Psoas muscle (tissue), 8 donors: Measurements from ENCODE around the gene SPATA19. TPM values are rescaled to one million over a fixed set of nuclear protein-coding genes. Genes with fewer than 3 reads are reported as not detected.
"Not testable (repeated sequence)": the region's sequence is repeated elsewhere in the genome, so short reads cannot be mapped to it uniquely, and the experiment has no call there.

ENCODE experiments used
- ATAC-seq, 4 donors: fragments of 200-7000 bp; cut with Tn5 transposase; one replicate each; pipeline ENCODE4 v1.9.1; 2020; ENCODE audit warnings: moderate library complexity in 3 of 4, mild to moderate bottlenecking in 2 of 4
- DNase-seq, 2 donors: peaks; one replicate each; pipeline ENCODE4 v3.0.0-alpha.2; 2020
- H3K27ac ChIP-seq: fragments of 200-600 bp; one replicate; pipeline ENCODE4 v1.8.0; 2022
- H3K27me3 ChIP-seq, 3 donors: fragments of 200-600 bp in 1 of 3; one replicate each; pipeline versions ENCODE4 v1.6.1 to v1.8.0; 2013 to 2022; ENCODE audit warnings: low read length in 2 of 3, mild to moderate bottlenecking in 2 of 3, moderate library complexity in 1 of 3; ENCODE audit not compliant: insufficient read depth in 3 of 3
- H3K36me3 ChIP-seq, 2 donors: fragments of 200-600 bp in 1 of 2; one replicate each; pipeline versions ENCODE4 v1.6.1 to v1.8.0; 2013 to 2022; ENCODE audit warnings: low read depth in 1 of 2, mild to moderate bottlenecking in 1 of 2, moderate library complexity in 1 of 2; ENCODE audit not compliant: insufficient read depth in 1 of 2
- H3K4me1 ChIP-seq: fragments of 200-600 bp; one replicate; pipeline ENCODE4 v1.8.0; 2022
- H3K4me3 ChIP-seq: fragments of 200-600 bp; one replicate; pipeline ENCODE4 v1.8.0; 2022; ENCODE audit warnings: mild to moderate bottlenecking
- H3K9me3 ChIP-seq: fragments of 200-600 bp; one replicate; pipeline ENCODE4 v1.8.0; 2022
- WGBS, 3 donors: extraction: QIAGEN DNeasy Blood & Tissue Kit; methylation state at CpG; one replicate each; pipeline versions ENCODE4 v1.1.6 to v1.1.7; 2013; 5-methylcytosine and 5-hydroxymethylcytosine counted together
- intact Hi-C, 2 donors: fragments of 100-400 bp; cut with DNase I; formaldehyde crosslinking; loops; one replicate each; pipeline versions ENCODE4 v1.11.0 to v1.14.2; 2022
- polyA plus RNA-seq, 3 donors: library from polyadenylated mRNA; stranded (reverse); fragments of 200-250 nt; gene quantifications; one replicate each; pipeline ENCODE4 v1.2.3, GENCODE V29; 2013
- total RNA-seq, 4 donors: library from RNA; stranded (reverse); fragmentation: NEBNext Ultra II Directional in 2 of 4; extraction: Animal tissue kit (Norgen Biotek cat#: 25700) in 2 of 4; gene quantifications; one replicate each; pipeline versions ENCODE4 v1.2.1 to v1.2.4, GENCODE V29; 2021 to 2023
- TF ChIP-seq, protein P1 (sequence below): fragments of 200-600 bp; IDR thresholded peaks from one replicate; pipeline ENCODE4 v1.8.0; 2022; ENCODE audit warnings: antibody characterized with exemption
- donor health status: healthy with polysubstance abuse.
- donor health status: DM: no; HTN: no; CAD: no; lungs with moderate emphysema.
- donor health status: Bipolar disorder and iron deficiency.
- donor health status: healthy.
- donor health status: DM: yes; HTN: yes; CAD: no.
- donor health status: DM: no; HTN: no; CAD: no.
- donor health status: DM: no; HTN: no; CAD: no.
- donor health status: DM: yes; HTN: yes; CAD: no.

The SPATA19 gene
- total and polyA plus RNA-seq, 7 donors: not detected

DNA sequence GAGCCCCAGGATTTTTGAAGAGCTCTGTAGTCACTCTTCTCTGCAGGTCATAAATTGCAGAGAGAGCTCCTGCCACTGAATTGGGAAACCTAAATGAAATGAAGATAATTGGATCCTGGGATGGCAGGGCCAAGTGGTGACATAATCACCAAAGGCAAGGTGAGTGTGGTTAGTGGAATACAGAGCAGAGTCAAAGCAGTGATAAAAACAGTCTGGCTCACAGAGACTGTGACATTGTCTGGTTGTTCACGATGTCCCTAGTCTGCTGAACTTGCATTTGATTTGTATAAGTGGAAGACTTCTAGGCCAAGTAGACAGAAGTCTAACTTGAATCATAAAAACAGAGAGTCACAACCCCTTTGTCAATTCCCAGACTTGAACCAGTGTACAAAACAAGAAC is 26.8 kb upstream of the SPATA19 start:
- no peak for ATAC-seq
- H3K9me3 ChIP-seq: no peaks in the 10 kb centered on the region
- no peaks in the 10 kb centered on the region for H3K27me3 ChIP-seq
- no peaks in the 10 kb centered on the region for H3K36me3 ChIP-seq
- H3K27ac ChIP-seq: no peak overlapping the region
- no peak overlapping the region for H3K4me3 ChIP-seq
- no peaks in the 10 kb centered on the region for H3K4me1 ChIP-seq
- TF ChIP-seq, protein P1, sequence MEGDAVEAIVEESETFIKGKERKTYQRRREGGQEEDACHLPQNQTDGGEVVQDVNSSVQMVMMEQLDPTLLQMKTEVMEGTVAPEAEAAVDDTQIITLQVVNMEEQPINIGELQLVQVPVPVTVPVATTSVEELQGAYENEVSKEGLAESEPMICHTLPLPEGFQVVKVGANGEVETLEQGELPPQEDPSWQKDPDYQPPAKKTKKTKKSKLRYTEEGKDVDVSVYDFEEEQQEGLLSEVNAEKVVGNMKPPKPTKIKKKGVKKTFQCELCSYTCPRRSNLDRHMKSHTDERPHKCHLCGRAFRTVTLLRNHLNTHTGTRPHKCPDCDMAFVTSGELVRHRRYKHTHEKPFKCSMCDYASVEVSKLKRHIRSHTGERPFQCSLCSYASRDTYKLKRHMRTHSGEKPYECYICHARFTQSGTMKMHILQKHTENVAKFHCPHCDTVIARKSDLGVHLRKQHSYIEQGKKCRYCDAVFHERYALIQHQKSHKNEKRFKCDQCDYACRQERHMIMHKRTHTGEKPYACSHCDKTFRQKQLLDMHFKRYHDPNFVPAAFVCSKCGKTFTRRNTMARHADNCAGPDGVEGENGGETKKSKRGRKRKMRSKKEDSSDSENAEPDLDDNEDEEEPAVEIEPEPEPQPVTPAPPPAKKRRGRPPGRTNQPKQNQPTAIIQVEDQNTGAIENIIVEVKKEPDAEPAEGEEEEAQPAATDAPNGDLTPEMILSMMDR: no peak
- 31 to 84% (median 75%) methylated on average over 1 of the region's 1 CpG for WGBS, 3 donors
- intact Hi-C loops: no loop called here
- no peak for DNase-seq

DNA sequence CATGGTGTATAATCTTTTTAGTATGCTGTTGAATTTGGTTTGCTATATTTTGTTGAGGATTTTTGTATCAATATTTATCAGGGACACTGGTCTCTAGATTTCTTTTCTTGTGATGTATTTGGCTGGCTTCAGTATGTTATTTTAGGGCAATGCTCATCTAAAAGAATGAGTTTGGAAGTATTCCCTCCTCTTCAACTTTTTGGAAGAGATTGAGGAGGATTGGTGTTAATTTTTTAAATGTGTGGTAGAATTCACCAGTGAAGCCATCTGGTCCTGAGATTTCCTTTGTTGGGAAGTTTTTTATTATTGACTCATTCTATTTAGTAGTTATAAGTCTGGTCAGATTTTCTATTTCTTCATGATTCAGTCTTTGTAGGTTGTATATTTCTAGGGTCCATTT is 22.1 kb upstream of the SPATA19 start:
- intact Hi-C loops: no loop called here
- no peak overlapping the region for H3K27ac ChIP-seq
- no peaks in the 10 kb centered on the region for H3K9me3 ChIP-seq
- no peak overlapping the region for H3K4me3 ChIP-seq
- ATAC-seq (no peak), DNase-seq (no peak)
- H3K4me1 ChIP-seq: no peaks in the 10 kb centered on the region
- TF ChIP-seq, protein P1: no peak
- no peaks in the 10 kb centered on the region for H3K36me3 ChIP-seq
- no peaks in the 10 kb centered on the region for H3K27me3 ChIP-seq

DNA sequence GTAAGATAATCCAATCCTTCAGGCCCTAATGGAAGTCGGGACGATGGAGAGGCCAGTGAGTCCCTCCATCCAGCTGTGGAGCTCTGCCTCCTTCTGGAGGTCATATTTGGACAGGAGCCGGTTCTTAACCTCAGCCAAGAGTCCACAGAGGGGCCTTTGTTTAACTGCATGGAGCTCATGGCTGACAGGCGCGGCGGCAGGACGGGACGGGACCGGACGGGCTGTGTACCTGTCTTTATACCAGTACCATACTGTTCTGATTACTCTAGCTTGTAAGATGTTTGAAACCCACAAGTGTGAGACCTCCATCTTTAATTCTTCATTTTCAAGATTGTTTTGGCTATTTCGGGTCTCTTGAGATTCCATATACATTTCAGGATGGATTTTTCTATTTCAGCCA is 20.2 kb upstream of the SPATA19 start:
- TF ChIP-seq, protein P1: no peak
- no peaks in the 10 kb centered on the region for H3K36me3 ChIP-seq
- H3K4me3 ChIP-seq: no peak overlapping the region

DNA sequence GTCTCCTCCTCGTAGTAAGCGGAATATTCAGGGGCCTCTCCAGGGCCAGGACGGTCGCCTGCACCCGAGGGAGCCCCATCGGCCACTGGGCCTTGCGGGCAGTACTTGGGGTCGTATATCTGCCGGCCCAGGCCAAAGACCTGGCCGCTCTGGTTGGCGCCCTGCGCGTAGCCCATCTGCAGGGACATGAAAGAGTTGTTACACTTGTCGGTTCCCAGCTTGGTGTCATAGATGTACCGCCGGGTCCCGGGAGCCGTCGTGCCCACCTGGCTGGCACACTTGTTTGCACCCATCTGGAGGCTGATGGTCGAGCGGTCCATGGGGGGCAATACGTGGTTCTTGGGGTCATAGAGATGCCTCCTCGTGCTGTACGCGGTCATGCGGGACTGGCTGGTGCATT is 19.4 kb upstream of the SPATA19 start:
- 94 to 97% (median 95%) methylated on average over 25 to 26 of the region's 26 CpGs for WGBS, 3 donors
- intact Hi-C loops: no loop called here
- DNase-seq: no peak
- H3K4me3 ChIP-seq: no peak overlapping the region
- no peak for ATAC-seq
- H3K27ac ChIP-seq: no peak overlapping the region
- H3K27me3 ChIP-seq: no peaks in the 10 kb centered on the region
- H3K9me3 ChIP-seq: no peaks in the 10 kb centered on the region
- H3K4me1 ChIP-seq: no peaks in the 10 kb centered on the region
- TF ChIP-seq, protein P1: no peak
- no peaks in the 10 kb centered on the region for H3K36me3 ChIP-seq

More for the DNA sequence above, 20.2 kb upstream of the SPATA19 start:
- Histone ChIP-seq H3K27ac (no peak overlapping the region), H3K27me3 (no peaks in the 10 kb centered on the region), H3K4me1 (no peaks in the 10 kb centered on the region), H3K9me3 (no peaks in the 10 kb centered on the region)
- intact Hi-C loops: no loop called here
- ATAC-seq: no peak
- no peak for DNase-seq
- 91 to 94% (median 92%) methylated on average over 11 of the region's 11 CpGs for WGBS, 3 donors

DNA sequence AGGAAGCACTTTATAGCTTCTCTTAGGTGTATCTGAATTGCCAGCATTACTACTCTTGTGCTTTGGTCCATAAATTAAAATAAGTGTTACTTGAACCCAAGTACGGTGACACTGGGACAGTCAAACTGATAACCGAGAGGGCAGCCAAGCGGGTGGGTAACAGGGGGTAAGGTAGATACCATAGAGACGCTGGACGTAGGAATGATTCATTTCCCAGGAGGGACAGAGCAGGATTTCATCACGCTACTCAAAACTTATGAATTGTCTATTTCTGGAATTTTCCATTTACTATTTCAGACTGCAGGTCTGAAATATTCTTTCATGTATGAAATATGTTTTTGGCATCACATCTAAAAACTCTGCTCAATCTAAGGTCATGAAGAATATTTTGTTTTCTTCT is 14.8 kb upstream of the SPATA19 start:
- H3K27ac ChIP-seq: no peak overlapping the region
- H3K4me3 ChIP-seq: no peak overlapping the region
- H3K36me3 ChIP-seq: no peaks in the 10 kb centered on the region
- ATAC-seq (no peak), DNase-seq (no peak)
- TF ChIP-seq, protein P1: no peak
- 49 to 58% (median 49%) methylated on average over 6 of the region's 6 CpGs for WGBS, 3 donors
- intact Hi-C loops: no loop called here
- H3K4me1 ChIP-seq: no peaks in the 10 kb centered on the region
- H3K9me3 ChIP-seq: no peaks in the 10 kb centered on the region
- no peaks in the 10 kb centered on the region for H3K27me3 ChIP-seq

DNA sequence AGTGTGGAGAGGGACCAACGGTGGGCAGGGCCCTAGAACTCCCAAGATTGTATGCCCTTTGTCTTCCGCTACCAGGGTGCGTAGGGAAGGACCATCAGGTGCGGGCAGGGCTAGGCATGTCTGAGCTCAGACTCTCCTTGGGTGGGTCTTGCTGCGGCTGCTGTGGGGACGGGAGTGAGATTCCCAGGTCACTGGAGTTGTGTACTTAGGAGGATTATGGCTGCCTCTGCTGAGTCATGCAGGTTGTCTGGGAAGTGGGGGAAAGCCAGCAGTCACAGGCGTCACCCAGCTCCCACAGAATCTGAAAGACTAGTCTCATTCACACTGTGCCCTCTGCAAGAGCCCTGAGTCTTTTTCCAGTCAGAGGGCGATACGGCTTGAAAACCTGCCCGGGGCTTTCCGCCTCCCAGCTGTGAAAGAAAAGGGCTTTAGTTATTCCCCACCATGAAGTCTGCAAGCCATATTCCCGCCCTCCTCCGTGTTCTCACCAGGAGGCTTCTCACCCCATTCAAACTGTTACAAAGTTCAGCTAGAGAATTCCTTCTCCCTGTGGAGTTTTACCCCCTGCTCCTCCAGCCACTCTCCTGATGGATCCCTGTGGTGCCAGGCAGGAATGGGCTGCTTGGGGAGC is 9.1 kb upstream of the SPATA19 start:
- WGBS, 3 donors: 37 to 44% (median 41%) methylated on average over 13 of the region's 13 CpGs
- H3K27me3 ChIP-seq, H3K4me1 ChIP-seq, ATAC-seq, intact Hi-C loops, H3K36me3 ChIP-seq, H3K4me3 ChIP-seq, H3K9me3 ChIP-seq, DNase-seq, H3K27ac ChIP-seq: not testable (repeated sequence)
